PC-9 (cell line): ENCODE results near the gene CDK5. TPM values are rescaled to one million over a fixed set of nuclear protein-coding genes. Genes with fewer than 3 reads are reported as not detected.
A peak's percentile ranks its signal among the peaks of the same experiment; 100 is the strongest.

Source experiments
- BruUV-seq: library from RNA; stranded (reverse); fragments of 400-500 nt; replicated peaks from 2 replicates; lab custom pipeline; 2021; lab: Mats Ljungman, UMichigan
- CTCF ChIA-PET: fragments of 300-600 bp; sonication (Branson Sonifier 250); formaldehyde crosslinking; loops from one replicate; lab custom pipeline; 2022; ENCODE audit warnings: antibody characterized with exemption; lab: Charles Lee
- POLR2A ChIA-PET: fragments of 300-600 bp; sonication (Branson Sonifier 250); formaldehyde crosslinking; loops from one replicate; lab custom pipeline; 2022; ENCODE audit warnings: antibody characterized with exemption; ENCODE audit not compliant: unreplicated experiment; lab: Charles Lee
- DNase-seq, 2 experiments: peaks; one replicate each; pipeline versions ENCODE4 v3.0.0 to v3.0.0-alpha.2; 2015 to 2022; ENCODE audit warnings: mixed read lengths in 1 of 2
- H2AFZ ChIP-seq: fragments of 200-600 bp; sonication (generic); 2 replicates; pipeline ENCODE4 v1.8.1; 2017; ENCODE audit warnings: antibody characterized with exemption
- H3F3A ChIP-seq: fragments of 200-600 bp; sonication (generic); 2 replicates; pipeline ENCODE4 v1.8.1; 2017; ENCODE audit warnings: antibody characterized with exemption, mild to moderate bottlenecking, low read depth; ENCODE audit not compliant: insufficient read depth
- H3K27ac ChIP-seq: fragments of 200-600 bp; sonication (generic); 2 replicates; pipeline ENCODE4 v1.6.1; 2016; ENCODE audit warnings: mixed run types
- H3K27me3 ChIP-seq: fragments of 200-600 bp; sonication (generic); 2 replicates; pipeline ENCODE4 v1.6.1; 2016; ENCODE audit warnings: low read depth, mixed run types; ENCODE audit not compliant: insufficient read depth
- H3K36me3 ChIP-seq: fragments of 200-600 bp; sonication (generic); 2 replicates; pipeline ENCODE4 v1.6.1; 2016; ENCODE audit warnings: low read depth, mixed run types
- H3K4me1 ChIP-seq: fragments of 200-600 bp; sonication (generic); replicated peaks from 2 replicates; pipeline ENCODE4 v1.6.1; 2016; ENCODE audit warnings: mixed run types; ENCODE audit not compliant: insufficient read depth
- H3K4me2 ChIP-seq: fragments of 200-600 bp; sonication (generic); 2 replicates; pipeline ENCODE4 v1.6.1; 2017; ENCODE audit warnings: mixed run types
- H3K4me3 ChIP-seq: fragments of 200-600 bp; sonication (generic); 2 replicates; pipeline ENCODE4 v1.6.1; 2016; ENCODE audit warnings: mixed run types
- H3K79me2 ChIP-seq: fragments of 200-600 bp; sonication (generic); 2 replicates; pipeline ENCODE4 v1.6.1; 2017; ENCODE audit warnings: low read depth, mixed run types
- H3K9me2 ChIP-seq: fragments of 200-600 bp; sonication (generic); 2 replicates; pipeline ENCODE4 v1.8.1; 2017; ENCODE audit warnings: mild to moderate bottlenecking; ENCODE audit not compliant: insufficient read depth
- H3K9me3 ChIP-seq: fragments of 200-600 bp; sonication (generic); 2 replicates; pipeline ENCODE4 v1.8.1; 2016; ENCODE audit warnings: low read depth; ENCODE audit not compliant: insufficient read depth
- H4K20me1 ChIP-seq: fragments of 200-600 bp; sonication (generic); 2 replicates; pipeline ENCODE4 v1.8.1; 2017; ENCODE audit not compliant: insufficient read depth
- EZH2 ChIP-seq: fragments of 200-600 bp; sonication (generic); IDR thresholded peaks from 2 replicates; pipeline ENCODE4 v1.8.0; 2017; ENCODE audit warnings: antibody characterized with exemption, low read depth
- intact Hi-C: fragments of 100-400 bp; cut with micrococcal nuclease; formaldehyde crosslinking; loops from one replicate; pipeline ENCODE4 v1.10.0; 2022; ENCODE audit not compliant: unreplicated experiment
- total RNA-seq: library from RNA; stranded (reverse); gene quantifications from 2 replicates; pipeline ENCODE4 v1.2.3, GENCODE V29; 2021
- TF ChIP-seq, protein P1 (sequence below): fragments of 200-600 bp; sonication (generic); conservative IDR thresholded peaks from 2 replicates; pipeline ENCODE4 v1.6.1; 2017; ENCODE audit warnings: mixed run types, antibody characterized with exemption, mild to moderate bottlenecking, moderate library complexity

CDK5 gene
- total RNA-seq, 1 experiment from 2014 or later = 45.7 TPM

DNA sequence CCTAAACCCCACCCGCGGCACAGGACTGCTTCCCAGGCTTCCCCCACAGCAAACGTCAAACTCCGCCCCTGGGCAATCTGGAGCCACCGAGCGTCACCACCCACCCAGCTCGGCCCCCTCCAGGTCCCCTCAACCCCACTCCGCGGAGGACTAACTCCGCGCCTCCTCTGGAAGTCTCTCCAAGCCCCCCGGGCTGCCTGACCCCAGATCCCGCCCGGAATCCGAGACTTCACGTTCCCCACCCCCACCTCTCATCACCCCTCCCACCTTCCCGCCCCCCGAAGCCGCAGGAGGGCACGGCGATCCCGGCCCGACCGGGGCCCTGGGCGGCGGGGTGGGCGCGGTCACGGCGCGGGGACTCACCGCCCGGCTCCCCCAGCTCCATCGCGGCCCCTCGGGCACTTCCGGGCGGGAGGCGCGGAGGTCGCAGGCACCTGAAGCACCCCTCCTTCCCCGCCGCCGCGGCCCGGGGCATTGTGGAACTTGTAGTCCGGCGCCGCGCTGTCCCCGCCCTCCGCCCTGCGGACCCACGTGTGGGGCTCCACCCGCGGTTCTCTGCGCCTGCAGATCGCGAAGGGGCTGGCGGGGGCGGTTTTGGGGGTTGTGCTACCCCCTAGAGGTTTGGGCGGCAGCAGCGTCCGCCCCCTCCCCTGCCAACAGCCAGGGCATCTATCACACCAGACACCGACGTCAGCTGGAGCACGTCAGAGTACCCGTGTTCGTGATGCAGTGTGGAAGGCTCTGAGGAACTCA is 25.6 kb upstream of the CDK5 start, which contains the start of gene TMUB1:
TSS of gene TMUB1 (minus strand) at position 423 of the 753 bp plus-strand sequence. CDS start 930 bp downstream, outside the sequence.
- POLR2A ChIA-PET = interaction anchor here (0.6 to 0.8 kb wide), 2 partner anchors 180 to 277 kb away, joined by 3 to 4 read pairs; no protein-coding TSS in a partner anchor
- Histone ChIP-seq H3K9me3 (no peaks in the 10 kb centered on the region), H3K4me3 (peak within 1 kb of the TSS; percentile 89), H3K9me2 (no peaks in the 10 kb centered on the region), H3K4me1 (peaks cover 43% of the 10 kb centered on the region), H3K36me3 (no peaks in the 10 kb centered on the region), H3F3A (peaks cover 46% of the 10 kb centered on the region; the same call in 1 of the 2 replicates), H3K4me2 (peak within 1 kb of the TSS; percentile 100), H2AFZ (peak within 1 kb of the TSS; percentile 83), H4K20me1 (peaks cover 14% of the 10 kb centered on the region), H3K27ac (peak within 1 kb of the TSS; percentile 70; the same call in 1 of the 2 replicates), H3K79me2 (peaks cover 52% of the 10 kb centered on the region), H3K27me3 (no peaks in the 10 kb centered on the region)
- TF ChIP-seq, protein P1, sequence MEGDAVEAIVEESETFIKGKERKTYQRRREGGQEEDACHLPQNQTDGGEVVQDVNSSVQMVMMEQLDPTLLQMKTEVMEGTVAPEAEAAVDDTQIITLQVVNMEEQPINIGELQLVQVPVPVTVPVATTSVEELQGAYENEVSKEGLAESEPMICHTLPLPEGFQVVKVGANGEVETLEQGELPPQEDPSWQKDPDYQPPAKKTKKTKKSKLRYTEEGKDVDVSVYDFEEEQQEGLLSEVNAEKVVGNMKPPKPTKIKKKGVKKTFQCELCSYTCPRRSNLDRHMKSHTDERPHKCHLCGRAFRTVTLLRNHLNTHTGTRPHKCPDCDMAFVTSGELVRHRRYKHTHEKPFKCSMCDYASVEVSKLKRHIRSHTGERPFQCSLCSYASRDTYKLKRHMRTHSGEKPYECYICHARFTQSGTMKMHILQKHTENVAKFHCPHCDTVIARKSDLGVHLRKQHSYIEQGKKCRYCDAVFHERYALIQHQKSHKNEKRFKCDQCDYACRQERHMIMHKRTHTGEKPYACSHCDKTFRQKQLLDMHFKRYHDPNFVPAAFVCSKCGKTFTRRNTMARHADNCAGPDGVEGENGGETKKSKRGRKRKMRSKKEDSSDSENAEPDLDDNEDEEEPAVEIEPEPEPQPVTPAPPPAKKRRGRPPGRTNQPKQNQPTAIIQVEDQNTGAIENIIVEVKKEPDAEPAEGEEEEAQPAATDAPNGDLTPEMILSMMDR = no peak
- no peak for TF ChIP-seq EZH2
- peak; percentile 62 to 77 for DNase-seq
- CTCF ChIA-PET = interaction anchor here (0.6 to 1.0 kb wide), 3 partner anchors 20 to 1004 kb away, joined by 3 to 5 read pairs (median 4); partner anchors contain the start of gene ABCF2
- BruUV-seq = no TSS peak
- intact Hi-C loops = loop anchor here (10.0 kb wide), 1 partner anchor 108 kb away; the partner anchor contains the start of gene KCNH2

- POLR2A ChIA-PET = interaction anchor here (0.5 to 0.8 kb wide), 2 partner anchors 54 to 179 kb away, joined by 3 to 13 read pairs; partner anchors contain the start of gene ABCB8
- Histone ChIP-seq H3K9me3 (no peaks in the 10 kb centered on the region), H3K27ac (peak overlapping the region; percentile 70; the same call in 1 of the 2 replicates), H3K36me3 (no peaks in the 10 kb centered on the region), H4K20me1 (peaks cover 8% of the 10 kb centered on the region; the same call in 1 of the 2 replicates), H3K79me2 (peaks cover 43% of the 10 kb centered on the region), H3K27me3 (no peaks in the 10 kb centered on the region), H3K4me2 (peak overlapping the region; percentile 100), H3K4me1 (peaks cover 37% of the 10 kb centered on the region), H3K4me3 (peak overlapping the region; percentile 89), H2AFZ (peak overlapping the region; percentile 83), H3K9me2 (no peaks in the 10 kb centered on the region), H3F3A (peaks cover 55% of the 10 kb centered on the region; the same call in 1 of the 2 replicates)
- BruUV-seq = no TSS peak
- intact Hi-C loops = loop anchor here (10.0 kb wide), 1 partner anchor 108 kb away; the partner anchor contains the start of gene KCNH2
- DNase-seq = no peak
- TF ChIP-seq EZH2 = no peak
- TF ChIP-seq, protein P1 = no peak
- CTCF ChIA-PET = interaction anchor here (0.6 to 1.0 kb wide), 3 partner anchors 19 to 1003 kb away, joined by 3 to 5 read pairs (median 4); partner anchors contain the start of gene ABCF2
Measured at GRCh38 chr7:151082141-151083070, 24.7 kb upstream of the CDK5 start.
